ENCODE data around the gene ROBO1. TPM values are rescaled to one million over a fixed set of nuclear protein-coding genes. Genes with fewer than 3 reads are reported as not detected.
A peak's percentile ranks its signal among the peaks of the same experiment; 100 is the strongest.

ROBO1 gene
- total RNA-seq, 1 donor from 2014 or later: 27.1 TPM

DNA sequence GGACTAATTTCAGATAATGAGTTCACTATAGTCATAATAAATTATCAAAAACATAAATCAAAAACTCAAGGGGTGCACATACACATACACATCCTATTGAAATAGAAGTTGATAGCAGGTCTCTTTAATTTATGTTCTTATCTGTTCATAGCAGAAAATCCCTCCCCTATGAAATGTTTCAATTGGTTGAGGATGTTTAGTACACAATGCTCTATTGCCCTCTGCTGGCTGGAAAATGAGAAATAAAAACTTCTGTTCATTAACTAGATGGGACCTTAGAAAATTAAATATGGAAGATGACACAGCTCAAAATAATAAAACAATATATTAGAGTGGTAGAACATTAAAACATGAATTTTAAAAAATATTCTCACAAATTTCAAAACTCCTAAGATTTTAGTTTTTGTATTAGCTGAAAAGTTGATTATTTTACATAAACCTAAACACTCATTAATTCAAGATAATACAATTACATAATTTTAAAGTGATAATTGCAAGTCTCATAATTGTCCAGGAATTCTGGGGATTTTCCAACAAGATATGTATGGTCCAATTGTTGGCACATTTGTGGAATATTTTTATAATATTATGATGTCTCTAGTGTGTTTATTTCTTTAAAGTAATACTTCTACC is 735.0 kb downstream of the ROBO1 start:
- no peak overlapping the region for H3K27ac ChIP-seq
- intact Hi-C loops (cut with DNase I): loop anchor here (5.0 kb wide), 1 partner anchor 376 kb away; no protein-coding TSS in a partner anchor
- no peaks in the 10 kb centered on the region for H3K9me3 ChIP-seq
- no peaks in the 10 kb centered on the region for H3K4me1 ChIP-seq
- H3K27me3 ChIP-seq: no peaks in the 10 kb centered on the region
- ATAC-seq (peak; percentile 61), DNase-seq (no peak)
- no peaks in the 10 kb centered on the region for H3K36me3 ChIP-seq
- TF ChIP-seq, protein P1, sequence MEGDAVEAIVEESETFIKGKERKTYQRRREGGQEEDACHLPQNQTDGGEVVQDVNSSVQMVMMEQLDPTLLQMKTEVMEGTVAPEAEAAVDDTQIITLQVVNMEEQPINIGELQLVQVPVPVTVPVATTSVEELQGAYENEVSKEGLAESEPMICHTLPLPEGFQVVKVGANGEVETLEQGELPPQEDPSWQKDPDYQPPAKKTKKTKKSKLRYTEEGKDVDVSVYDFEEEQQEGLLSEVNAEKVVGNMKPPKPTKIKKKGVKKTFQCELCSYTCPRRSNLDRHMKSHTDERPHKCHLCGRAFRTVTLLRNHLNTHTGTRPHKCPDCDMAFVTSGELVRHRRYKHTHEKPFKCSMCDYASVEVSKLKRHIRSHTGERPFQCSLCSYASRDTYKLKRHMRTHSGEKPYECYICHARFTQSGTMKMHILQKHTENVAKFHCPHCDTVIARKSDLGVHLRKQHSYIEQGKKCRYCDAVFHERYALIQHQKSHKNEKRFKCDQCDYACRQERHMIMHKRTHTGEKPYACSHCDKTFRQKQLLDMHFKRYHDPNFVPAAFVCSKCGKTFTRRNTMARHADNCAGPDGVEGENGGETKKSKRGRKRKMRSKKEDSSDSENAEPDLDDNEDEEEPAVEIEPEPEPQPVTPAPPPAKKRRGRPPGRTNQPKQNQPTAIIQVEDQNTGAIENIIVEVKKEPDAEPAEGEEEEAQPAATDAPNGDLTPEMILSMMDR (IDR thresholded peaks at IDR 0.05): peak; percentile 61
- no peak overlapping the region for H3K4me3 ChIP-seq

DNA sequence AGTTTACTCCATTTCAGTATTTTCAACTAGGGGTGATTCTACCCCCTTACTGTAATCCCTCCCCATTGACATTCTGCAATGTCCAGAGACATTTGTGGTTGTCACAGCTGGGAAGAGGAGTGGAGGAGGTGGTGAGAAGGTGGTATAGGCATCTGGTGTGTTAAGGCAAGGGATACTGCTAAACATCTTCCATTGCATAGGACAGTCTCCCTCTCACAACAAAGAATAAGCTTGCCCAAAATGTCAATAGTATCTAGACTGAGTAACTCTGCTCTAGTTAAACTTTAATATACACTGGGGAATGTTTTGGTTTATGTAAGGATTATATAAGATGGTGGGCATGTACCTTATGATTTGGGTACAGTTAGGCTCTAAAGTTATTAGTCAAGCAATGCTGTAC is 737.6 kb downstream of the ROBO1 start:
- no peaks in the 10 kb centered on the region for H3K36me3 ChIP-seq
- DNase-seq (no peak), ATAC-seq (no peak)
- intact Hi-C loops (cut with DNase I): loop anchor here (5.0 kb wide), 1 partner anchor 373 kb away; no protein-coding TSS in a partner anchor
- no peak overlapping the region for H3K27ac ChIP-seq
- no peaks in the 10 kb centered on the region for H3K9me3 ChIP-seq
- TF ChIP-seq, protein P1 (IDR thresholded peaks at IDR 0.05): no peak
- H3K4me1 ChIP-seq: no peaks in the 10 kb centered on the region
- no peaks in the 10 kb centered on the region for H3K27me3 ChIP-seq
- H3K4me3 ChIP-seq: no peak overlapping the region

DNA sequence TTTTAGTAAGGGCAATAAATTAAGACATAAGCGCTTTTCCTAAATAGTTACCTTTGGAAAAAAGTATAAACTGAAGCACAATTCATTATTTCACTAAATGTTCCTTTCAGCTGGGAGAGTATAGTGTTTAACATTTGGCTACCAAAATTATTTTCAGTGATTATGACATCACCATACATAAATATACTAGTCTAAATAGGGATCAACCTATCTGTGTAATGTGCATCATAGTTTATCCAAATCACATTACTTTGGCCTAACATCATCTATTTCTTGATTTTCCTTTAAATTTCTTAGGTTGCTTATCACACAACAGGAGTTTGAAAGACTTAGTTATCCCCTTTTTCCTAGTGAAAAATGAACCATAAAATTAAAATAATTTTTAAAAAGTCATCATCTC is 738.9 kb downstream of the ROBO1 start:
- no peak for ATAC-seq
- H3K9me3 ChIP-seq: no peaks in the 10 kb centered on the region
- no peaks in the 10 kb centered on the region for H3K36me3 ChIP-seq
- DNase-seq: no peak
- H3K27ac ChIP-seq: no peak overlapping the region
- TF ChIP-seq, protein P1 (IDR thresholded peaks at IDR 0.05): no peak
- intact Hi-C loops (cut with DNase I): loop anchor here (5.0 kb wide), 1 partner anchor 362 kb away; no protein-coding TSS in a partner anchor
- no peak overlapping the region for H3K4me3 ChIP-seq
- no peaks in the 10 kb centered on the region for H3K27me3 ChIP-seq
- no peaks in the 10 kb centered on the region for H3K4me1 ChIP-seq

DNA sequence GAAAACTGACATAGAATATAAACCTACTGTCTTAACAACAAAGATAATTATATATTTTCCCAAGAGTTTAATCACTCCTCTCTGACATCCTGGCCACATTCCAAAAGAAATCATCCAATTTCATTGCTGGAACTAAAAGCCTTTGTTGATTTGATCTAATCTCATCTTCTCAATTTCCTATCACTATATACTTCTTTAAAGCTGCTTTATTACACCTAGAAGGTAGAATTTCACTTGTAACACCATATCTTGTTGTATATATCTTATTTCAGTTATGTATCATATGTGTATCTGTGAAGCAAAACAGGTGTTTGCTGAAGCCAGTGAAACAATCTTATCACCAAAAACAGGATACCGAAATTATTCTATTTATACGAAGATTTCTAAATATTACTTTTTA is 740.2 kb downstream of the ROBO1 start:
- TF ChIP-seq, protein P1 (IDR thresholded peaks at IDR 0.05): no peak
- intact Hi-C loops (cut with DNase I): loop anchor here (5.0 kb wide), 1 partner anchor 360 kb away; no protein-coding TSS in a partner anchor

DNA sequence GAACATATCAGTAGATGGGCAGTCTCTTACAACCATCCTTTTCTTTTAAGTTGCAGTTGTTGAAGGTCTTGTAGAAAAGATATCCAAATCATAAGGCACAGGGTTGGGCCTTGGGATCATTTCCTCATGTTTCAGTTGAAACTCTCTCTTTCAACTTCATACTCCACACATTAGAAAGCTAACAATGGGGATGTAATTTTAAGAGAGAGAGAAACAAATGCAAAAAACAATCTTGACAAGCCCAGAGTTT is 747.9 kb downstream of the ROBO1 start:
- DNase-seq (no peak), ATAC-seq (no peak)
- Histone ChIP-seq H3K27ac (no peak overlapping the region), H3K9me3 (no peaks in the 10 kb centered on the region), H3K4me1 (no peaks in the 10 kb centered on the region), H3K27me3 (no peaks in the 10 kb centered on the region), H3K4me3 (peak overlapping the region; percentile 64), H3K36me3 (no peaks in the 10 kb centered on the region)
- intact Hi-C loops (cut with DNase I): no loop called here
- TF ChIP-seq, protein P1 (IDR thresholded peaks at IDR 0.05): no peak

More for the DNA sequence above, 740.2 kb downstream of the ROBO1 start:
- no peaks in the 10 kb centered on the region for H3K36me3 ChIP-seq
- no peak overlapping the region for H3K27ac ChIP-seq
- H3K9me3 ChIP-seq: no peaks in the 10 kb centered on the region
- no peak for ATAC-seq
- H3K27me3 ChIP-seq: no peaks in the 10 kb centered on the region
- H3K4me3 ChIP-seq: no peak overlapping the region
- no peaks in the 10 kb centered on the region for H3K4me1 ChIP-seq
- DNase-seq: no peak

Data from upper lobe of right lung (tissue), 1 donor.